Amniotic epithelial cell (primary cell): ENCODE data around the gene KCNN3.

Experiments
- DNase-seq: peaks from one replicate; pipeline ENCODE4 v3.0.0-alpha.2; 2010; ENCODE audit warnings: low read depth

Gene KCNN3

GRCh38 chr1:154813846-154814505 lies 56.1 kb downstream of the KCNN3 start:
- no peak for DNase-seq

GRCh38 chr1:154813300-154813816 lies 56.7 kb downstream of the KCNN3 start:
- DNase-seq, result peak; percentile 34

- DNase-seq, result no peak
Measured at GRCh38 chr1:154812877-154813276, 57.2 kb downstream of the KCNN3 start.

GRCh38 chr1:154810571-154810970 lies 59.5 kb downstream of the KCNN3 start:
- DNase-seq, result no peak

DNA sequence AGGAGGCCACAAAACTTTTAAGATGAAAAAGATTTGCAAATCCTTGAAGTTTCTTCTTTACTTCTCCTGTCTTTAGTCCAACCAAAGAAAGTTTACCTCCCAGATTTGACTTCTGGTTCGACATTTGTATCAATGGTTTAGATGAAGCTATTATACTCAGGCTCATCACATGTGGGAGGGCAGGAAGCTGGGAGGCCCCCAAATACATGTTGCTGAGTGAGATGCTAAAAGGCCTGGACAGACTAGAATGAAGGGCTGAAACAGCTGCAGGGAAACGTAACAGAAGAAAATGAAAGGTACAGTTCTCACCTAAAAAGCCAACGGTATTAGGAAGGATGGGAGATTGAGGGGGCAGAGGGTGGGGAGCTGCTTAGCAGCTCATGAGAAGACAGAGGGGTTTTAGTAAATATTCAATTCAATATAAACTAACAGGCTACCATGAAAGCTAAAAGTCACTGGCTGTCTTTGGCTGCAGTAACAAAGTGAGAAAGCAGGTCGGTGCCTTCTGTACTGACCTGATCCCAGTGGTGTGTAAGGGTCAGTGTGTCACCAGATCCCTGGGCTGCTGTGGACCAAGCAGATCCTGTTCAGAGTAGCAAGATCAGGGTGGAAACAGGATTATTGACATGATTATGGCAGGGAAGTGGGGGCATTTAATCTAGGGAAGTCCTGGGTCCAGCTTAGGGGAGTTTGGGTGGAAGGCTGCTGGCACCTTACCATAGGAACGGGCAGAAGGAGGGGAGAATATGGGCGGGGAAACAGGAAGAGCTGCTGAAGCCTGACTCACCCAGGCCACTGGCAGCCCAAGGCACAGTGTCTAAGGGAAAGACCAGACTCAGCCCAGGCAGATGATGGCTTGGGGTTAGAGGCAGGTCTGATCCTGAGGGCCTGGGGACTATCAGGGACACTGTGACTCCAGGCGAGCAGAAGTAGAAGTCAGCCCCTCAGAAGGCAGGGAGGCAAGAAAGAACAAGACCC lies 60.4 kb downstream of the KCNN3 start:
- DNase-seq, result peak; percentile 13

GRCh38 chr1:154808909-154809262 lies 61.2 kb downstream of the KCNN3 start:
- DNase-seq, result no peak

- DNase-seq, result no peak
Measured at GRCh38 chr1:154808261-154808908, 61.7 kb downstream of the KCNN3 start.

GRCh38 chr1:154807048-154807591 lies 63.0 kb downstream of the KCNN3 start:
- DNase-seq, result no peak

GRCh38 chr1:154806333-154806732 lies 63.7 kb downstream of the KCNN3 start:
- DNase-seq, result no peak

- DNase-seq, result no peak
Measured at GRCh38 chr1:154802982-154803920, 66.8 kb downstream of the KCNN3 start.

GRCh38 chr1:154802336-154802969 lies 67.6 kb downstream of the KCNN3 start:
- DNase-seq, result no peak

GRCh38 chr1:154801234-154802011 lies 68.7 kb downstream of the KCNN3 start:
- no peak for DNase-seq

GRCh38 chr1:154799188-154799587 lies 70.9 kb downstream of the KCNN3 start:
- no peak for DNase-seq

DNA sequence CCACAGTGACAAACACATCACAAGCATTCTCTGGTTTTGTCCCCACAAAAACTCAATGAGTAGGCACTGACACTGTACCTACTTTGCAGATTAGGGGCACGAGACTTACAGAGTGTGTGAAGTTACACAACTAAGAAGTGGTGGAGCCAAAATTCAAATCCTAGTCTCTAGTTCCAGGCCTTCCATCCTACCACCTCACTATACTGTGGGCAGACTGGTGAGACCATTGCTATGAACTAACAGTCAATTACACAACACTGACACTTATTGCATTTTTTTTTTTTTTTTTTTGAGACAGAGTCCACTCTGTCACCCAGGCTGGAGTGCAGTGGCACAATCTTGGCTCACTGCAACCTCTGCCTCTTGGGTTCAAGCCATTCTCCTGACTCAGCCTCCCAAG lies 71.4 kb downstream of the KCNN3 start:
- DNase-seq, result no peak

- DNase-seq, result no peak
Measured at GRCh38 chr1:154797175-154797574, 72.9 kb downstream of the KCNN3 start.

- DNase-seq, result no peak
Measured at GRCh38 chr1:154796303-154796892, 73.7 kb downstream of the KCNN3 start.

- DNase-seq, result no peak
Measured at GRCh38 chr1:154794608-154795007, 75.5 kb downstream of the KCNN3 start.

GRCh38 chr1:154793685-154794084 lies 76.4 kb downstream of the KCNN3 start:
- DNase-seq, result no peak

DNA sequence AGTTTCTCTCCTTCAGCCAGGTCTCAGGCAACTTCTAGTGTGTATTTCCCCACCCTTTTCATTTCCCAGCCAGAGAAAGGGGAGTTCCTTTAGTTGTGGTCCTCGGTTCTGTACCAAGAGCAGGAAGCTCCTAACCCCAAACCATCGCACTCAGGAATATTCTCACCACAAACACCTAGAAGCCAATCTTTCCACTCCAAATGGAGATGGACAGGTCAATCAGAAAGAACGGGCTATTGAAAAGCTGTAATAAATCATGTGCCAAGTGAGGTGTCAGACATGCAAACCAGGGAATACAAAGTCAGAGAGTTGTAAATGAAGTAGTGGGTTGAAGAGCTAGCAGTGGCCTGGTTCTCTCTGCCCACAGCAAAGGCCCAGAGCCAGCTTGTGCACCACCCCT lies 77.2 kb downstream of the KCNN3 start:
- DNase-seq, result no peak
